Measurements from ENCODE around the gene VAC14.

- TF ChIP-seq CEBPB (IDR thresholded peaks at IDR 0.05; ENCODE audit: low read depth, low read length), result no peak
- TF ChIP-seq CTCF (IDR thresholded peaks at IDR 0.05; ENCODE audit: control extremely low read depth in 1 of 3, insufficient read depth in 1 of 3, low read depth in 1 of 3, low read length in 3 of 3), result no peak
- TF ChIP-seq POLR2AphosphoS5 (IDR thresholded peaks at IDR 0.05; ENCODE audit: low read depth, low read length), result no peak
- TF ChIP-seq RAD21 (IDR thresholded peaks at IDR 0.05 in 1 of 2, conservative IDR thresholded peaks at IDR 0.05 in 1 of 2; ENCODE audit: low read depth in 2 of 2, low read length in 2 of 2), result no peak
- TF ChIP-seq POLR2A (IDR thresholded peaks at IDR 0.05; ENCODE audit: control extremely low read depth in 1 of 2, low read depth in 2 of 2, low read length in 2 of 2), result no peak
- TF ChIP-seq EP300 (IDR thresholded peaks at IDR 0.05; ENCODE audit: borderline replicate concordance in 1 of 2, low read depth in 2 of 2, low read length in 2 of 2), result no peak
- no peak for TF ChIP-seq SIN3A (conservative IDR thresholded peaks at IDR 0.05 in 1 of 2, IDR thresholded peaks at IDR 0.05 in 1 of 2; ENCODE audit: low read depth in 1 of 2, low read length in 2 of 2)
These were observed 137.9 kb downstream of the VAC14 start for GRCh38 chr16:70662991-70663523.
